A204.1 (cell line): Measurements from ENCODE around the gene NDUFC1.
"Not testable (repeated sequence)": the region's sequence is repeated elsewhere in the genome, so short reads cannot be mapped to it uniquely, and the experiment has no call there.

Experiments used
- FAIRE-seq: peaks from 2 replicates; lab custom pipeline; 2012; peaks lifted over from hg19 to GRCh38; lab: Jason Lieb, UNC

Gene NDUFC1

GRCh38 chr4:139297001-139297410 is 5.3 kb downstream of the NDUFC1 start:
- no peak for FAIRE-seq

DNA sequence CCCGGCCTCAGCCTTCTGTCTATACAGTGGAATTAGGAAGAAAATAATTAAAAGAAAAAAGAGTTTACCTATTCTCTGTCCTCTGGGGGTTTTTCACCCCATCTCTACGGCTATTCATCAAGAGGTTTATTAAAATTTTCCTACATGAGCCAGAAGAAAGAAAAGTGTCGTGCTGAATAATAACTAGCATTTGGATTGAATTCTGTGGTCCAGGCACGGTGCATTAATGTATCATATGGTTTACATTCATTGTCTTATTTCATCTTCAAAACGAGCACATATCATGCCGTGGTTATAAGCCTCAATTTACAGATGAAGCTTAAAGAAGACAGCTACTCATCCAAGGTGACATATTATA is 6.4 kb downstream of the NDUFC1 start:
- FAIRE-seq, result no peak

DNA sequence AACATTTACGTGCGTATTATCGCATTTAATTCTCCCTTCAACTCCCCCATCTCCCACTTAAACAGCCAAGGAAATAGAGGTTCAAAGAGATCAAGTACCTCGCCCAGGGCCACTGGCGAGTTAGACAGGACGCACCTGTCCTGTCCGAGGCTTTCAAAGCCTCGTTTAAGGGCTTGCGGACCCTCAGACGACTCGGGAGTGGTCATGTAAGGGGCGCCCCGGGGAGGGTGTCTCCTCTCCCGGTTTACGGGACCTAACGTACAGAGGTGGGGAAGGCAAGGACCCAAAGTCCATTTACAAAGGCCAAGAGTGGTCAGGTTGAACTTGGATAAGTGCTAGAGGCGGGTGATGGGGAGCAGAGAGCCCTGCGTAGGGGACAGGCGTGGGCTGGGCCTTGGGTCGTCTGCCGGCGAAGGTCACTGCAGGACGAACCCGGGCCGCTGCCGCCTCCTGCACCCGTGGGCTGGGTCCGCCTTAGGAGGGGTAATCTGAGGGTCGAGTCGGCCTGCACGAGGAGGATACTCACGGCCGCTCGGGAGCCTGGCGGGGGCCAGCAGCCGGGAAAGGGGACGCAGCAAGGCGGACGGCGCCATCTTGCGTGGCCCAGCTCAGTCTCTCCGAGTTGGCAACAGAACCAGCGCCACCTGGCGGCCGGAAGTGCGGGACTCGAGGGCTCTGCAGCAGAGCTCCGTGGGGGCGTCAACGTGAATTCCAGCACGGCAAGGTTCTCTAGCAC is 6.9 kb downstream of the NDUFC1 start:
- no peak for FAIRE-seq

- no peak for FAIRE-seq
These were observed 16.0 kb downstream of the NDUFC1 start for GRCh38 chr4:139286186-139286698.

DNA sequence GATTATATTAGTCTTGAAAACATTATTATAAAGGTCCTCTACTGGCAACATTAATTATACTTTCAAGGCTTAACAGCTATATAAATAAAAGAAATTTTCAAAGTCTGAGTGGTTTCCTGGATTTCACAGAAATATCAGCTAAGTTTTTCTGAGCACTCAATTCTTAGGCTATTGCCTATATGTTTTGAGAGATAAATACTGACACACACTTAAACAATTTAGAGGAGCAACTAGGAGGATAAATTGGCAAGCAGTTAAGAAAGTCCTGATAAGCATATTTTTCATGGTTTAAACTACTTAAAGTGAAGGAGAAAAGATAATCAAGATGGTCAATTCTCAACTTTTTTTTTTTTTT is 19.6 kb downstream of the NDUFC1 start:
- FAIRE-seq, result no peak

DNA sequence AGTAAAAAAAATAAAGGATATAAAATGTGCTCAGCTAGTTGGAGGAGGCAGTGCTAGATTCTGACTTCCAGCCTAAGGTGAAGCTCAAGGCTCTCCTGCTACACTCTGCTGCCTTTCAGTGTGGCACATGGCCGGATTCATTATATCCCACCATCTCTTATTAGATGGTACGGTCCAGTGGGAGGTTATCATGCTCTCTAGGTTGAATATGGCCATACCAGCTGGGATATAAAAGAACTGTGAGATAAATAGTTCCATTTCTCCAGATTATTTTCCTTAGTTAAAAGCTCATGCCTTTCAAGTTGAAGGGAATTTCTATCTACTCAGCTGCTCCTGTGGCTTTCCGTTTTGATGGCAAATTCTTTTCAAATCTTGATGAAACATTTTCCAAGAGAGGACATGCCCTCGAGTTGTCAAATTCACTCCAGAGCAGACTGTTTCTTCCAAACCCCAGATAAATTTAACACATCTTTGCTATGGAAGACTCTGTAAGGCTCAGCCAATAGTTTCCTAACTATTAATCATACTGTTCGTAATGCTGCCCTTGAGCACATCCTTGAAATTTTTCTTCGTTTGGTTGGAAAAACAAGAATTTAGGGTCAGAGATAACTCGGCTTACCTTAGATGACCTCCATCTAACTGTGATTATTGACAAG is 20.1 kb downstream of the NDUFC1 start:
- no peak for FAIRE-seq

DNA sequence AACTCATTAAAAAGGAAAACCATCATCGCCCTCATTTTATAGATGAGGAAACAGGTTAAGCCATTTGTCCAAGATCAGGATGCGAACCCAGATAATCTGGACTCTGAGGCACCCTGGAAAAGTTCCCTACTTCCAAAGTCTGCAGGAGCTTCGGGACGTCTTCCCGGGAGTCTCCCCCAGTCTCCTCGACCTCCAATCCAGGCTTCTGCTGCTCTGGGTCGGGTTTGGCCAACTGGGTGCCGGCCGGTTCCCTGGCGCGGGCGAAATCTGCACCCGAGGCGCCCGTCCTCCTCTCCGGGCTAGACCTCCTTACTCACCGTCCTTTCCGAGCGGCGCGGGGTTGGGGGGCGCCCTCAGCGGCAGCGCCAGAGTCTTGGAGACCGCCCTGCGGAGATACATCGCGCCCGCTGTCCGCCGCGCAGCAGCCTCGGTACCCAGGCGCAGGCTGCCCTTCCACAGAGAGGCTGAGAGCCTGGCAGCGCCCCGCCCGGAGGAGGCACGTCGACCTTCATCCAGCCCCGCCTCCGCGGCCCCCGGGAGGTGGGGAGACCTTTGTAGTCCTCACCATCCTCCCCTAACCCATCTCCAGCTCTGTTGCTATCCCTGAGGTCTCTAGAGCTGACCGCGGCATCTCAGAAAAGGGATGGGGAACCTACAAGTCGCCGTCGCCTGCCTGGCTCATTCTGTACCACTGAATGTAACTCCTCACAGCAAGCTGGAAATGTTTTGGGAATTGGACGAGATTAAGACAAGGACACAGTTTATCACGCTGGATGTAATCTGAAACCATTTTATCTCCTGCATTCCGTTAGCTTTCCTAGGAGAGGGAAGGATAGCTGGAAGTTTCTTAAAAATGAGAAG is 22.3 kb downstream of the NDUFC1 start, which contains the start of gene MGARP:
Gene MGARP, minus strand, starts transcription at position 466 of the 861 bp plus-strand sequence. Its CDS starts 67 bp downstream, at position 399.
- no peak for FAIRE-seq

DNA sequence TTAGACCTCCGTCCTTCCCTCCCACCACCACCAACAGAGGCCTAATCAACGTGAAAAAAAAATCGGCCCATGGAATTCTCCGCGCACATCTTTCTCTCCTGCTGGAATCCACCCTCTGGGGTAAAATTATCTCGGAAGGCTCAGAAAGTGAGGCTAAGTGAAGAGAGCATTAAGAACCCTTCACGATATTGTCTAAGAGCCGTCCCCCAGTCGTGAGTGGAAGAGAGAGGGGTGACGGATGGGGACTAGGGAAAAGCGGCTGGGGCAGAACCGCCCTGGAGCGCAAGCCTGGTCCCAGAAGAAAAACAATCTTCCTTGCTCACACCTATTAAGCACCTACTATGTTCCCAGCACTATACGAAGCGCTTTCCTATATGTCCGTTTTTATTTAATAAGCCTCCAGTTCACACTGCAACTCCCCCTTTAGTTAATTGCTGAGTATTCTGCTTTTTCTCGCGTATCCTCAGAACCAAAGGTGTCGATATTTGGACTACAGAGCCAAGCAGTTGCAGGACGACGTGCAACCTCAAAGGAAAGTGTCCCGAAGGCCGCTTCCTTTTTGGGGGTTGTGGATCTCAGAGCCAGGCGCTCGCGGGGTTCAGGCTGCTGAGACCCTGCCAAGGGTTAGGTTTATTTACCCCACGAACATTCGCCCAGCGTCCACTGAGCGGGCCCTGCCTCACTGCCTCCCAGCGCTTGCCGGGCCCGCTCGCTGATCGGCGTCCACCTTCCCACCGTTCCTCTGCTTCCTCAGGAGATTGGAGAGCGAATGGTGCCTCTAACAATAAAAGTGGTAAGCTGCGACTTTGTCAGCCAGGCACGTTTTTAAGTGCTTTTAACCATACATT is 23.1 kb downstream of the NDUFC1 start:
- no peak for FAIRE-seq

GRCh38 chr4:139278485-139278884 is 23.8 kb downstream of the NDUFC1 start:
- FAIRE-seq, result no peak

- no peak for FAIRE-seq
These were observed 27.0 kb downstream of the NDUFC1 start for GRCh38 chr4:139275281-139275735.

GRCh38 chr4:139274790-139275189 is 27.5 kb downstream of the NDUFC1 start:
- FAIRE-seq, result no peak

DNA sequence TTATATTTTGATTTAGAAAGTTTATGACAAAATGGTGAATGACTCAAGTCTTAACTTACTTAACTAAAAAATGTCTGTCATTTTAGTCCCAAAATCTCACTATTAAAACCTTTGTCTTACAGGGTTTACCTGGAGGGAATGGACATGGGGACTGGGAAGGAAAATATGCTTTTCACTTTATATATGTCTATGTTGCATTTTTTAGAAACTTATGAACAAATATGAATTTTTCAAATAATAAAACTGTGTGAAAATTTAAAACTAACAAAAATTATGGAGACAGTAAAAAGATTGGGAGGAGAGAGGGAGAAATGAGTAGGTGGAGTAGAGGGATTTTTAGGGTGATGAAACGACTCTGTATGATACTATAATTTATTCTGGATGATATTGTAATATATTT is 28.4 kb downstream of the NDUFC1 start:
- no peak for FAIRE-seq

DNA sequence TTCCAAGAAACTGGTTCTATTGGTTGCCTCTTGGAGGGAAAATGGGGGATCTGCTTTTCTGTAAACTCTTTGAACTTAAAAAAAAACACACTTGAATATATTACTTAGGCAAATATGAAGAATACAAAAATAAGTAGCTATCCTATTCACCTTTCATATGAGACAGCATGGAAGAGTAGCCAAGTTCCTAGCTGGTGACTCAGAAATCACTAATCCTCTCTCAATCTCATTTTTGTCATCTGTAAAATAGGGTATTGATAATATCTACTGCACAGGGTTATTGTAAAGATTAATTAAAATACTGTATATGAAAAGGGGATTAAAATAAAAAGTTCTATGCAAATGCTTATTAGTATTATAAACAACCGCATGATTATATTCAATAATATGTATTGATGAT is 35.0 kb downstream of the NDUFC1 start:
- no peak for FAIRE-seq

DNA sequence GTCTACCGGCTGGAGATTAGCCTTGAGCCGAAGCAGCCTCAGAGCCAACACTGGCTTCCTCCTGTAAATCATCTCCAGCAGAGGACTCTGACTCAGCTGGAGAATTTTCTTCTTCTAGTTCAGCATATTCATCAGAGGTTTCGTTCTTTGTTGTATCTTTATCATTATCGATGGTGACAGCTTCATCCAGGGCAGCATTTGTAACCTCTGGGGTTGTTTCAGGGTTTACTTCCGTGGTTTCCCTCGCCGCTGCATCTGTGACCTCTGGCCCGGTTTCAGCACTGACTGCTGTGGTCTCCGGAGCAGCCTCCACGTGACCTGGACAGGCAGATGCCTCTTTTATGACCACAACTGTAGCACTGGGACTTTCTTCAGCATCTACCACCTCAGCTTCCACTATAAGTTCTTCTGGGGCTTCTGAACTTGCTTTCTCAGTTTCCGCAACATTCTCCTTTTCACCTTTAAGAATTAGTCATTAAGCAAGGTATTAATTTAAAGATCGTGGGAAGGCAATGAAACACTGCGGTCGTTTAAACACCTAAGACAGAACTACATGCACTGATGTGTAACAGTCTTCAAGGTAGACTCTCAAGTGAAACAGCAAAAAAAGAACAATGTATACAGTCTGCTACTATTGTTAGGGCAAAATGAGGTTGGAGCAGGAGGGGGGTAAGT is 35.6 kb downstream of the NDUFC1 start:
- FAIRE-seq, result no peak

DNA sequence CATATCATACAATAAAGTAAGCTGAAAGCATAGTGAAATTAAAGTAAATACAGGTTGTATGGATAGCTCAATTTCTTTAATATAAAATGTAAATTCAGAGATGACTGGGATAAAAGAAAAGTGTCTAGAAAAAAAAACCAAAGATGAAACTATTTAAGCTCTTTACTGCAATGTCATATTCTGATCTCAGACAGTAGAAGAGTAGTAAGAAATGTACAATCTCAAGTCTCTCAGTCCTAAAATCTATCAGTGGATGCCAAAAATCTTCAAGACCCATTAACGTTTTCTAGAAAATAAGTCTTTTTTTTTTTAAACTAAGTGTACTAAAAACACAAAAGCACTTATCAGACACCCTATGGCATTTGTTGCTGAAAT is 36.1 kb downstream of the NDUFC1 start:
- FAIRE-seq, result no peak

GRCh38 chr4:139265654-139266053 is 36.6 kb downstream of the NDUFC1 start:
- no peak for FAIRE-seq

DNA sequence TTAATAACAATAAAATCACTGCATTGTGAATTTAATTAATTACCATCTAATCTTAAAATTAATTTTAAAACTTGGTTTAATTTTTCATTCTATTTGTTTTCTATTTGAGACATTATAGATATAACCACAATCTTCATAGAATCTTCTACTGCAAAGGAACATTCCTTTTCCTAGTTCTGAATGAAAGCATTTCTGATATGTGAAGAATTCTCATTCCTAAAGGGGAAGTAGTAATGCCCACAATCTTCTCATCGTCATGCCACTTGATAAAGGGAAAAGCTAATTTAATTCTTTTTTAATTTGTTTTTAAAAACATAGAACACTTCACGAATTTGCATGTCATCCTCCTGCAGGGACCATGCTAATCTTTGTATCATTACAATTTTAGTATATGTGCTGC is 45.9 kb downstream of the NDUFC1 start:
- peak; percentile 60 for FAIRE-seq

GRCh38 chr4:139255581-139255980 is 46.7 kb downstream of the NDUFC1 start:
- FAIRE-seq, result not testable (repeated sequence)

DNA sequence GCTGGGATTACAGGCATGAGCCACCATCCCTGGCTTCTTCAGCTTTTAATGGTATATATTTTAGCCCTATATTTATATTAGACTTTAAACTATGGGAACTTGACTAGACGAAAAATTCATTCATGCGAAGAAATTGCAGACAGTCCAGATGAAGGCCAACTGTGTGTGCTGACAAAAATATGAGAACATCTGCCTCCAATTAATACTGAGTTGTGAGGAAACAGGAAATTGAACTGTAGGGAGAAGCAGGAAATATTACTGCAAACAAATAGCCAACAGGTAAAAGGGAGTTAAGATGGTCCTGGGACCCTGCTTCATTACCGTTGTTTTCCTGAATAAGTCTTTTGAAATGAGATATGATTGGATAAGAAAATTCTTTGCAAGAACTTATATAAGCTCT is 48.6 kb downstream of the NDUFC1 start:
- no peak for FAIRE-seq

DNA sequence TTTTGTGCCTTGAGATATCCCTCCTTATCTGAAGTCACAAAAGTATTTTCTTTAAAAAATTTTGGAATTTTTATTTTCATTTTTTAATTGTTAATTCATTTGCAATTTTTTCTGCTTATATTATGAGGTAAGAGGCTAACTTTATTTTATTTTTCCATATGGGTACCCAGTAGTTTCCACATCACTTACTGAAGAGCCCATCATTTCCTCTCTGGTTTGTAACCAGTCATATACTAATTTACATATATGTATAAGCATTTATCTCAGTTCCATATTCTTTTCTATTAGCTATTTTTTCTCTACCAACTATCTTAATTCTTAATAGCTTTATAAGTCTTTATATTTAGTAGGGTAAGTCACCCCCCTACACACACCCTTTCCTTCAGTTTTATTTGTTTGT is 49.2 kb downstream of the NDUFC1 start:
- no peak for FAIRE-seq

- no peak for FAIRE-seq
These were observed 54.5 kb downstream of the NDUFC1 start for GRCh38 chr4:139247700-139248238.
